PC-9 (cell line): Measurements from ENCODE around the gene GFPT2. TPM values are rescaled to one million over a fixed set of nuclear protein-coding genes. Genes with fewer than 3 reads are reported as not detected.

ENCODE experiments used
- BruUV-seq: library from RNA; stranded (reverse); fragments of 400-500 nt; replicated peaks from 2 replicates; lab custom pipeline; 2021; lab: Mats Ljungman, UMichigan
- CTCF ChIA-PET: fragments of 300-600 bp; sonication (Branson Sonifier 250); formaldehyde crosslinking; loops from one replicate; lab custom pipeline; 2022; ENCODE audit warnings: antibody characterized with exemption; lab: Charles Lee
- POLR2A ChIA-PET: fragments of 300-600 bp; sonication (Branson Sonifier 250); formaldehyde crosslinking; loops from one replicate; lab custom pipeline; 2022; ENCODE audit warnings: antibody characterized with exemption; ENCODE audit not compliant: unreplicated experiment; lab: Charles Lee
- DNase-seq, 2 experiments: peaks; one replicate each; pipeline versions ENCODE4 v3.0.0 to v3.0.0-alpha.2; 2015 to 2022; ENCODE audit warnings: mixed read lengths in 1 of 2
- H2AFZ ChIP-seq: fragments of 200-600 bp; sonication (generic); 2 replicates; pipeline ENCODE4 v1.8.1; 2017; ENCODE audit warnings: antibody characterized with exemption
- H3F3A ChIP-seq: fragments of 200-600 bp; sonication (generic); 2 replicates; pipeline ENCODE4 v1.8.1; 2017; ENCODE audit warnings: antibody characterized with exemption, mild to moderate bottlenecking, low read depth; ENCODE audit not compliant: insufficient read depth
- H3K27ac ChIP-seq: fragments of 200-600 bp; sonication (generic); 2 replicates; pipeline ENCODE4 v1.6.1; 2016; ENCODE audit warnings: mixed run types
- H3K27me3 ChIP-seq: fragments of 200-600 bp; sonication (generic); 2 replicates; pipeline ENCODE4 v1.6.1; 2016; ENCODE audit warnings: low read depth, mixed run types; ENCODE audit not compliant: insufficient read depth
- H3K36me3 ChIP-seq: fragments of 200-600 bp; sonication (generic); 2 replicates; pipeline ENCODE4 v1.6.1; 2016; ENCODE audit warnings: low read depth, mixed run types
- H3K4me1 ChIP-seq: fragments of 200-600 bp; sonication (generic); replicated peaks from 2 replicates; pipeline ENCODE4 v1.6.1; 2016; ENCODE audit warnings: mixed run types; ENCODE audit not compliant: insufficient read depth
- H3K4me2 ChIP-seq: fragments of 200-600 bp; sonication (generic); 2 replicates; pipeline ENCODE4 v1.6.1; 2017; ENCODE audit warnings: mixed run types
- H3K4me3 ChIP-seq: fragments of 200-600 bp; sonication (generic); 2 replicates; pipeline ENCODE4 v1.6.1; 2016; ENCODE audit warnings: mixed run types
- H3K79me2 ChIP-seq: fragments of 200-600 bp; sonication (generic); 2 replicates; pipeline ENCODE4 v1.6.1; 2017; ENCODE audit warnings: low read depth, mixed run types
- H3K9me2 ChIP-seq: fragments of 200-600 bp; sonication (generic); 2 replicates; pipeline ENCODE4 v1.8.1; 2017; ENCODE audit warnings: mild to moderate bottlenecking; ENCODE audit not compliant: insufficient read depth
- H3K9me3 ChIP-seq: fragments of 200-600 bp; sonication (generic); 2 replicates; pipeline ENCODE4 v1.8.1; 2016; ENCODE audit warnings: low read depth; ENCODE audit not compliant: insufficient read depth
- H4K20me1 ChIP-seq: fragments of 200-600 bp; sonication (generic); 2 replicates; pipeline ENCODE4 v1.8.1; 2017; ENCODE audit not compliant: insufficient read depth
- EZH2 ChIP-seq: fragments of 200-600 bp; sonication (generic); IDR thresholded peaks from 2 replicates; pipeline ENCODE4 v1.8.0; 2017; ENCODE audit warnings: antibody characterized with exemption, low read depth
- intact Hi-C: fragments of 100-400 bp; cut with micrococcal nuclease; formaldehyde crosslinking; loops from one replicate; pipeline ENCODE4 v1.10.0; 2022; ENCODE audit not compliant: unreplicated experiment
- total RNA-seq: library from RNA; stranded (reverse); gene quantifications from 2 replicates; pipeline ENCODE4 v1.2.3, GENCODE V29; 2021
- TF ChIP-seq, protein P1 (sequence below): fragments of 200-600 bp; sonication (generic); conservative IDR thresholded peaks from 2 replicates; pipeline ENCODE4 v1.6.1; 2017; ENCODE audit warnings: mixed run types, antibody characterized with exemption, mild to moderate bottlenecking, moderate library complexity

The GFPT2 gene
- total RNA-seq, 1 experiment from 2014 or later = 22.5 TPM

DNA sequence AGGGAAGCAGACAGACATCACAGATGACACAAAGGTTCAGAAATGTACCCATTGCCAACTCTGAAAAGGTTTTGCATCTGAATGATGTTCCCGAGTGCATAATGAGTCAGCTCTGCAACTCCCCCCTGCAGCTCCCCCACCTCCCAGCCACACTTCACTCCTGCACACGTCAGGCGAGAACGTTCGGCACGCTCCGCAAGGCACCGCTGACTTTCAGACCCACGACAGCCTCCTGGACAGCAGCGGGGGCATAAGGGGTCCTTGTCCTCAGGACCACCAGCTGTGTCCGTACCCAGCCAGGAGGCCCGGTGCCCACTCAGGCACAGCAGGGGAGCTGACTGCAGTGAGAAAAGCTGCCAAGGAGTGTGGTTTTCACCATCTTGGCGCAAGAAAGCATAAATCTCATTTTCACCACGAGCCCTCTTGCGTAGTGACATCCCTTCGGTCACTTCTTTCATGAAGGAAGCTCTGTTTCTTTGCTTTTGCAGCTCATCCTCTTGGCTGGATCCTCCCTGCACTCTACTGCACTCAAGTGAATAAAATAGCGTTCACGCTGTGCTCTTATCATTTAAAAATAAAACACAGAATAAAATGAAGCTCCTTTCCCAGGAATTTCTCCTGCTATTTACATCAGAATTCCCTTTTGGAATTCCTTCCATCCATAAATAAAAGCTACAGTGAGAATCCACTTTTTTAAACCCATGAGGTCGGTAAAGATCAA is 9.9 kb downstream of the GFPT2 start:
- H3K4me1 ChIP-seq = peaks cover 9% of the 10 kb centered on the region; the same call in 1 of the 2 replicates
- H4K20me1 ChIP-seq = no peaks in the 10 kb centered on the region
- BruUV-seq = no TSS peak
- intact Hi-C loops = no loop called here
- no peak overlapping the region for H3K27ac ChIP-seq
- no peaks in the 10 kb centered on the region for H3K36me3 ChIP-seq
- no peaks in the 10 kb centered on the region for H3K79me2 ChIP-seq
- TF ChIP-seq, protein P1, sequence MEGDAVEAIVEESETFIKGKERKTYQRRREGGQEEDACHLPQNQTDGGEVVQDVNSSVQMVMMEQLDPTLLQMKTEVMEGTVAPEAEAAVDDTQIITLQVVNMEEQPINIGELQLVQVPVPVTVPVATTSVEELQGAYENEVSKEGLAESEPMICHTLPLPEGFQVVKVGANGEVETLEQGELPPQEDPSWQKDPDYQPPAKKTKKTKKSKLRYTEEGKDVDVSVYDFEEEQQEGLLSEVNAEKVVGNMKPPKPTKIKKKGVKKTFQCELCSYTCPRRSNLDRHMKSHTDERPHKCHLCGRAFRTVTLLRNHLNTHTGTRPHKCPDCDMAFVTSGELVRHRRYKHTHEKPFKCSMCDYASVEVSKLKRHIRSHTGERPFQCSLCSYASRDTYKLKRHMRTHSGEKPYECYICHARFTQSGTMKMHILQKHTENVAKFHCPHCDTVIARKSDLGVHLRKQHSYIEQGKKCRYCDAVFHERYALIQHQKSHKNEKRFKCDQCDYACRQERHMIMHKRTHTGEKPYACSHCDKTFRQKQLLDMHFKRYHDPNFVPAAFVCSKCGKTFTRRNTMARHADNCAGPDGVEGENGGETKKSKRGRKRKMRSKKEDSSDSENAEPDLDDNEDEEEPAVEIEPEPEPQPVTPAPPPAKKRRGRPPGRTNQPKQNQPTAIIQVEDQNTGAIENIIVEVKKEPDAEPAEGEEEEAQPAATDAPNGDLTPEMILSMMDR = no peak
- TF ChIP-seq EZH2 = no peak
- no peaks in the 10 kb centered on the region for H3K9me2 ChIP-seq
- no peak overlapping the region for H3K4me2 ChIP-seq
- no peaks in the 10 kb centered on the region for H3K9me3 ChIP-seq
- ChIA-PET CTCF (no interaction called here), POLR2A (no interaction called here)
- no peak for DNase-seq
- H3K27me3 ChIP-seq = no peaks in the 10 kb centered on the region
- no peaks in the 10 kb centered on the region; the same call in 1 of the 2 replicates for H3F3A ChIP-seq
- H2AFZ ChIP-seq = no peak overlapping the region
- no peak overlapping the region for H3K4me3 ChIP-seq

DNA sequence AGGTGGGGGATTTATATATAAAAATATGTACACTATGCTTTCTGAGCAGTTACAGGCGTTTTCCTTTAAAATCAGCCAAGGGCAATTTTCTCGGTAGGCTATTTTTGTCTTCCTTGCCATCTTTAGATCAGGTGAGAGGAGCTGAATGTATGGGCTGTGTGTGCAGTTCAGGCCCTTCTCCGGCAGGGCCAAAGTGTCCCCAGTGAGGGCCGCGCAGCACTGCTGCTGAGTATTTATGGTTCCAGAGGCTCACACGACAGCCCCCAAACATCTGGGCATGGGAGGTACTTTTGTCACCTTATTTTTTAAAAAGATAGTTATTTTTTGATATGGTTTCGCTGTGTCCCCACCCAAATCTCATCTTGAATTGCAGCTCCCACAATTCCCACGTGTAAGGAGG is 11.5 kb downstream of the GFPT2 start:
- TF ChIP-seq, protein P1 = no peak
- no peak for TF ChIP-seq EZH2
- Histone ChIP-seq H4K20me1 (no peaks in the 10 kb centered on the region), H3K79me2 (no peaks in the 10 kb centered on the region), H3K36me3 (no peaks in the 10 kb centered on the region), H3F3A (no peaks in the 10 kb centered on the region; the same call in 1 of the 2 replicates), H3K27ac (no peak overlapping the region), H3K4me1 (peaks cover 9% of the 10 kb centered on the region; the same call in 1 of the 2 replicates), H3K4me3 (no peak overlapping the region), H3K9me3 (no peaks in the 10 kb centered on the region), H3K9me2 (no peaks in the 10 kb centered on the region), H2AFZ (no peak overlapping the region), H3K4me2 (no peak overlapping the region), H3K27me3 (no peaks in the 10 kb centered on the region)
- ChIA-PET CTCF (interaction anchor here (0.6 kb wide), 1 partner anchor 51 kb away, joined by 4 read pairs; no protein-coding TSS in a partner anchor), POLR2A (no interaction called here)
- no TSS peak for BruUV-seq
- intact Hi-C loops = no loop called here
- no peak for DNase-seq

DNA sequence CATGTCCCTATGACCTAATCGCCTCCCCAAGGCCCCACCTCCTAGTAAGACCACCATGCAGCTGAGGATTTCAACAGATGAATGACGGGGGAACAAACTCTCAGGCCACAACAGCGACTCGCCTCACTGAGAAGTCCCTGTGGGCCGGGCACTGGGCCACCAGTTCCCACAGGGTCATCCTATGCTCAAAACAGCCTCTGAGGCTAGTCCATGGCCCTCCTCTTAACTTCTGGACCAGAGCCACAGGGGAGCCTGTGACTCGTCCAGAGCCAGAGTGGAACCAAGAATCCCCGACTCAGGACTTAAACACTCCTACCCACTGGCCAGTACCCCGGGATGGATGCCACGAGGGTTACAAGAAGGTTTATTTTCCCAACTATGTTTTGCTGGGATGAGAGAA is 12.3 kb downstream of the GFPT2 start:
- DNase-seq = no peak
- H3K27ac ChIP-seq = no peak overlapping the region
- POLR2A ChIA-PET = no interaction called here
- H4K20me1 ChIP-seq = no peaks in the 10 kb centered on the region
- no peaks in the 10 kb centered on the region for H3K9me2 ChIP-seq
- intact Hi-C loops = no loop called here
- H3K4me1 ChIP-seq = peaks cover 9% of the 10 kb centered on the region; the same call in 1 of the 2 replicates
- H3K27me3 ChIP-seq = no peaks in the 10 kb centered on the region
- no peaks in the 10 kb centered on the region; the same call in 1 of the 2 replicates for H3F3A ChIP-seq
- BruUV-seq = no TSS peak
- CTCF ChIA-PET = no interaction called here
- H3K4me2 ChIP-seq = no peak overlapping the region
- H3K9me3 ChIP-seq = no peaks in the 10 kb centered on the region
- TF ChIP-seq EZH2 = no peak
- TF ChIP-seq, protein P1 = no peak
- H3K79me2 ChIP-seq = no peaks in the 10 kb centered on the region
- H2AFZ ChIP-seq = no peak overlapping the region
- H3K36me3 ChIP-seq = no peaks in the 10 kb centered on the region
- no peak overlapping the region for H3K4me3 ChIP-seq
